Left lung (tissue), 10 donors: ENCODE measurements around the gene MYL5. TPM values are rescaled to one million over a fixed set of nuclear protein-coding genes. Genes with fewer than 3 reads are reported as not detected.
A peak's percentile ranks its signal among the peaks of the same experiment; 100 is the strongest.

ENCODE experiments used
- ATAC-seq: fragments of 200-7000 bp; cut with Tn5 transposase; one replicate; pipeline ENCODE4 v1.9.1; 2020; ENCODE audit warnings: moderate library complexity
- DNase-seq, 4 donors: peaks; one replicate each; pipeline ENCODE4 v3.0.0-alpha.2; 2013 to 2020
- H3K27ac ChIP-seq, 2 donors: fragments of 200-600 bp; sonication (generic) in 1 of 2; one replicate each; pipeline versions ENCODE4 v1.5.0 to v1.8.0; 2020 to 2021
- H3K27me3 ChIP-seq, 2 donors: fragments of 200-600 bp; sonication (generic) in 1 of 2; one replicate each; pipeline versions ENCODE4 v1.5.0 to v1.8.0; 2020 to 2021
- H3K36me3 ChIP-seq, 2 donors: fragments of 200-600 bp; sonication (generic) in 1 of 2; one replicate each; pipeline versions ENCODE4 v1.5.0 to v1.8.0; 2020 to 2021
- H3K4me1 ChIP-seq, 2 donors: fragments of 200-600 bp; one replicate each; pipeline ENCODE4 v1.8.0; 2021
- H3K4me3 ChIP-seq, 2 donors: fragments of 200-600 bp; sonication (generic) in 1 of 2; one replicate each; pipeline versions ENCODE4 v1.5.0 to v1.8.0; 2020 to 2021; ENCODE audit warnings: mild to moderate bottlenecking in 1 of 2
- H3K9me3 ChIP-seq, 2 donors: fragments of 200-600 bp; sonication (generic) in 1 of 2; one replicate each; pipeline versions ENCODE4 v1.5.0 to v1.8.0; 2020 to 2021
- intact Hi-C, 2 donors: fragments of 100-400 bp; cut with DNase I; formaldehyde crosslinking; loops; one replicate each; pipeline versions ENCODE4 v1.11.2 to v1.14.2; 2022
- polyA plus RNA-seq, 6 donors: library from polyadenylated mRNA; unstranded; fragments of 120-200 nt; gene quantifications; one replicate each; pipeline ENCODE4 v1.2.1, GENCODE V29; 2013; ENCODE audit not compliant: insufficient read length in 6 of 6
- total RNA-seq, 2 donors: library from RNA; stranded (reverse); fragmentation: NEBNext Ultra II Directional; extraction: Animal tissue kit (Norgen Biotek cat#: 25700); gene quantifications; one replicate each; pipeline ENCODE4 v1.2.1, GENCODE V29; 2021
- TF ChIP-seq, protein P1 (sequence below), 2 donors: fragments of 200-600 bp; sonication (generic) in 1 of 2; IDR thresholded peaks; one replicate each; pipeline versions ENCODE4 v1.5.0 to v1.8.0; 2021; ENCODE audit warnings: antibody characterized with exemption in 2 of 2
- donor health status: DM: no; HTN: yes; CAD: no.
- donor health status: DM: no; HTN: no; CAD: no.

The MYL5 gene
- total and polyA plus RNA-seq, 8 donors, result 7.8 to 23.2 (median 17.5) TPM

DNA sequence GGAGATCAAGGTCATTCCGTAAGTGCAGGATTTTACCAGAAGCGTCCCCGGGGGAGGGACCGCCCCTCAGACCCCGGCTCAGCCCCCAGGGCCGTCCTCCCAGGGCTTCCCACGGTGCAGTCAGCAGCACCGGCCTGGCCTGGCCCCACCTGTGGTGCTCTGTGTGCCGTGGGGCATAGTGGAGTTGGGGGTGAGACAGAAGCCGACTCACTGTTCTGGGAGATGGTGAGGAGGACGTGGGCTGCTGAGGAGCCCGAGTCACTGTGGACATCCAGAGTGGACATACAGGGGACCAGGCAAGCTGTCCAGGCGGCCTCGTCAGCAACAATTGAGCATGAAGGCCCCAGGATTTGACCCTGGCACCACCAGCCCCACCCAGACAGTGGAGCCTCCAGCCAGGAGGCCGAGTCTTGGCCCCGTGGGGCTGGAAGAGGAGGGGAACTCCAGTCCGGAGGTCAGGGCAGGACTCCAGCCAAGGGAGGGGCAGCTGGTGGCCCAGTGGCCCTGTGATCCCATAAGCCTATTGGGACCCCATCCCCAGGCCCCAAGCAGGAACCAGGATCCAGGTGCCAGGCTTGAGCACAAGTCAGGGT, 19.4 kb upstream of the MYL5 start:
- ATAC-seq (no peak), DNase-seq (peak in 1 of 4 donors; percentile 73)
- H3K36me3 ChIP-seq, result no peaks in the 10 kb centered on the region
- H3K27ac ChIP-seq, result no peak overlapping the region
- intact Hi-C loops, result no loop called here
- H3K4me1 ChIP-seq, result no peaks in the 10 kb centered on the region
- H3K27me3 ChIP-seq, result peaks cover 8 to 70% of the 10 kb centered on the region in 2 donors
- no peaks in the 10 kb centered on the region for H3K9me3 ChIP-seq
- TF ChIP-seq, protein P1, sequence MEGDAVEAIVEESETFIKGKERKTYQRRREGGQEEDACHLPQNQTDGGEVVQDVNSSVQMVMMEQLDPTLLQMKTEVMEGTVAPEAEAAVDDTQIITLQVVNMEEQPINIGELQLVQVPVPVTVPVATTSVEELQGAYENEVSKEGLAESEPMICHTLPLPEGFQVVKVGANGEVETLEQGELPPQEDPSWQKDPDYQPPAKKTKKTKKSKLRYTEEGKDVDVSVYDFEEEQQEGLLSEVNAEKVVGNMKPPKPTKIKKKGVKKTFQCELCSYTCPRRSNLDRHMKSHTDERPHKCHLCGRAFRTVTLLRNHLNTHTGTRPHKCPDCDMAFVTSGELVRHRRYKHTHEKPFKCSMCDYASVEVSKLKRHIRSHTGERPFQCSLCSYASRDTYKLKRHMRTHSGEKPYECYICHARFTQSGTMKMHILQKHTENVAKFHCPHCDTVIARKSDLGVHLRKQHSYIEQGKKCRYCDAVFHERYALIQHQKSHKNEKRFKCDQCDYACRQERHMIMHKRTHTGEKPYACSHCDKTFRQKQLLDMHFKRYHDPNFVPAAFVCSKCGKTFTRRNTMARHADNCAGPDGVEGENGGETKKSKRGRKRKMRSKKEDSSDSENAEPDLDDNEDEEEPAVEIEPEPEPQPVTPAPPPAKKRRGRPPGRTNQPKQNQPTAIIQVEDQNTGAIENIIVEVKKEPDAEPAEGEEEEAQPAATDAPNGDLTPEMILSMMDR (IDR thresholded peaks at IDR 0.05), result no peak
- H3K4me3 ChIP-seq, result no peak overlapping the region

DNA sequence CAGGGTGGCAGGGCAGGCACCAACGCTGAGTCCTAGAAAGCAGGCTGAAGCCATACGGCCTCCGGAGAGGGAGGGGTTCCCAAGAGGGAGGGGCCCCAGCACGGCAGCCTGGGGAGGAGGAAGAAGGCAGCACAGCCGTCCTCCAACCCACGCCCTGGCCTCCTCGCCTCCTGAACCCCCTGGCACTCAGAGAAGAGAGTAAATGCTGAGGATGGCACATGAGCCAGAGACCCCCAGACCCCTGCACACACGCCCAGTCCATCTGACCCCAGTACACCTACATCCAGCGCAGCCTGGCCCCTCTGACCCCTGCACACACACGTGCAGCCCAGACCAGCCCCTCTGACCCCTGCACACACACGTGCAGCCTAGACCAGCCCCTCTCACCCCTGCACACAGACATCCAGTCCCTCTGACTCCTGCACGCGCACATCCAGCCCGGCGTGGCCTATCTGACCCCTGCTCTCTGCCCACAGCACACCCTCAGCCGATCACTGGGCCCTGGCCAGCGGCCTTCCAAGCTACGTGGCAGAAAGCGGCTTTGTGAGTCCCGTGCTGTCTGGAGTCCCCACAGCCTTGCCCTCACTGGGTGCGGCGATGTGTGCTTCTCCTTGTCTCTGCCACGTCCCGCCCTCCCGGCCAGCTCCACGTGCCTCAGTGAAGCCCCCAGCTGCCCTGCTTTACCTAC, 18.7 kb upstream of the MYL5 start:
- no peak for ATAC-seq
- peaks cover 2 to 64% of the 10 kb centered on the region in 2 donors for H3K27me3 ChIP-seq
- H3K4me3 ChIP-seq, result no peak overlapping the region
- TF ChIP-seq, protein P1 (IDR thresholded peaks at IDR 0.05), result no peak
- intact Hi-C loops, result no loop called here
- no peak overlapping the region for H3K27ac ChIP-seq
- peak in 1 of 4 donors; percentile 73 for DNase-seq
- no peaks in the 10 kb centered on the region for H3K4me1 ChIP-seq
- no peaks in the 10 kb centered on the region for H3K9me3 ChIP-seq
- H3K36me3 ChIP-seq, result no peaks in the 10 kb centered on the region

DNA sequence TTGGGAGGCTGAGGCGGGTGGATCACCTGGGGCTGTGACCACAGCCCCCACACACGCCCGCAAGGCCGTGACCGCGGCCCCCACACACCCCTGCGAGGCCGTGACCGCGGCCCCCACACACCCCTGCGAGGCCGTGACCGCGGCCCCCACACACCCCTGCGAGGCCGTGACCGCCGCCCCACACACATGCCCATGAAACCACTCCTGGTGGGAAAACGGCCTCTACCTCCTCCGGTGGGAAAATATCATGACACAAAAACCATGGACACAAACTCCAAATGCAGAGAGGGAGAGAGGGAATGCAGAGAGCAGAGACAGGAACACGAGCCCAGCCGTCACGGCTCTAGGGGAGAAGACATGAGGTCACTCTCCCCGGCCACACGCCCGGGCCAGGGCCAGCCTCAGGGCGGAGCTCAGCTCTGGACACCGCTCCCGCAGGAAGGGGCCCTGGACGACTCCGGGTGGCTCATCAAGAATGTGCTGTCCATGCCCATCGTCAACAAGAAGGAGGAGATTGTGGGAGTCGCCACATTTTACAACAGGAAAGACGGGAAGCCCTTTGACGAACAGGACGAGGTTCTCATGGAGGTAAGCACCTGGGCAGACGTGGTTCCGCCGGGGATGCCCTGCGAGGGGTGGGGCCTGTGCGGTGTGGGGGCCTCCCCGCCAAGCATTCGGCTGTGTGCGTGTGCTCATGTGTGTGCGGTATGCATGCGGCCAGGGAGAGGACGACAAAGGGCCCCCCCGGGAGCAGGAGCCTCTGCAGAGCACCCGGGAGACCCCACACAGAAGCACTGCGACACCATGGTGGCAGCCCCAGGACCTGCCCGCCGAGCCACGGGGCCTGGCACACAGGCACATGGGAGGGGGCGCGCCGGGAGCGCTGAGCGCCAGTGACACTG, 17.7 kb upstream of the MYL5 start:
- Histone ChIP-seq H3K27me3 (peaks cover 0 to 53% of the 10 kb centered on the region in 2 donors), H3K4me1 (no peaks in the 10 kb centered on the region), H3K4me3 (no peak overlapping the region), H3K27ac (no peak overlapping the region), H3K9me3 (no peaks in the 10 kb centered on the region), H3K36me3 (no peaks in the 10 kb centered on the region)
- DNase-seq (peak in 1 of 4 donors; percentile 72), ATAC-seq (no peak)
- intact Hi-C loops, result no loop called here
- TF ChIP-seq, protein P1 (IDR thresholded peaks at IDR 0.05), result no peak

DNA sequence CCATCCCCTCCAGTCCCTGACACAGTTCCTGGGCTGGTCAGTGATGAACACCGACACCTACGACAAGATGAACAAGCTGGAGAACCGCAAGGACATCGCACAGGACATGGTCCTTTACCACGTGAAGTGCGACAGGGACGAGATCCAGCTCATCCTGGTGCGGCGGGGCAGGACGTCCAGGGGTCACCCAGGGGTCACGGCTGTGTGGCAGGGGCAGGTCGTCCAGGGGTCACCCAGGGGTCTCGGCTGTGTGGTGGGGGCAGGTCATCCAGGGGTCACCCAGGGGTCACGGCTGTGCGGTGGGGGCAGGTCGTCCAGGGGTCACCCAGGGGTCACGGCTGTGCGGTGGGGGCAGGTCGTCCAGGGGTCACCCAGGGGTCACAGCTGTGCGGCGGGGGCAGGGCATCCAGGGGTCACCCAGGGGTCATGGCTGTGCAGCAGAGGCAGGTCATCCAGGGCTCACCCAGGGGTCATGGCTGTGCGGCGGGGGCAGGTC, 17.0 kb upstream of the MYL5 start:
- no peak overlapping the region for H3K4me3 ChIP-seq
- TF ChIP-seq, protein P1 (IDR thresholded peaks at IDR 0.05), result no peak
- H3K36me3 ChIP-seq, result no peaks in the 10 kb centered on the region
- DNase-seq (no peak), ATAC-seq (no peak)
- no peak overlapping the region for H3K27ac ChIP-seq
- H3K27me3 ChIP-seq, result peaks cover 0 to 46% of the 10 kb centered on the region in 2 donors
- no peaks in the 10 kb centered on the region for H3K4me1 ChIP-seq
- no peaks in the 10 kb centered on the region for H3K9me3 ChIP-seq
- intact Hi-C loops, result no loop called here
